HEK293 (cell line): ENCODE results near the gene CEP120.
"Not testable (repeated sequence)": the region's sequence is repeated elsewhere in the genome, so short reads cannot be mapped to it uniquely, and the experiment has no call there.

ENCODE experiments used
- CTCF ChIA-PET: fragments of 350-600 bp; formaldehyde crosslinking; extraction: SDS; loops from one replicate; lab custom pipeline; 2021; ENCODE audit warnings: antibody characterized with exemption; lab: Yijun Ruan, JAX
- POLR2A ChIA-PET: fragments of 300-600 bp; formaldehyde crosslinking; extraction: SDS; loops from one replicate; lab custom pipeline; 2020; ENCODE audit warnings: antibody characterized with exemption, inconsistent platforms; lab: Yijun Ruan, JAX
- H3K27ac ChIP-seq: fragments of 200-500 bp; sonication (Bioruptor generic); 2 replicates; pipeline ENCODE4 v1.5.1; 2014; ENCODE audit warnings: low read depth, low read length, control low read depth, inconsistent platforms; ENCODE audit errors: extremely low read depth
- H3K36me3 ChIP-seq, 2 experiments: fragments of 200-500 bp in 1 of 2; sonication (Bioruptor generic) in 1 of 2; 1 replicate in 1 of 2; 2 replicates in 1 of 2; pipeline ENCODE4 v1.5.1; 2014 to 2017; ENCODE audit warnings: inconsistent platforms in 2 of 2, low read length in 2 of 2; ENCODE audit not compliant: control insufficient read depth in 2 of 2, insufficient read depth in 1 of 2
- H3K4me1 ChIP-seq: fragments of 200-500 bp; sonication (Bioruptor generic); 2 replicates; pipeline ENCODE4 v1.5.1; 2014; ENCODE audit warnings: mild to moderate bottlenecking, low read length, inconsistent platforms; ENCODE audit not compliant: control insufficient read depth, insufficient read depth
- H3K4me3 ChIP-seq: 2 replicates; pipeline ENCODE4 v1.5.1; 2011; ENCODE audit warnings: low read depth, mild to moderate bottlenecking, control low read depth, low read length, moderate library complexity
- H3K9me3 ChIP-seq: fragments of 200-500 bp; sonication (Bioruptor generic); 2 replicates; pipeline ENCODE4 v1.5.1; 2014; ENCODE audit warnings: low read depth, low read length, inconsistent platforms; ENCODE audit not compliant: control insufficient read depth, insufficient read depth
- ATF2 ChIP-seq: fragments of 450-650 bp; formaldehyde crosslinking; IDR thresholded peaks from 2 replicates; pipeline ENCODE4 v1.5.1; 2016; ENCODE audit warnings: missing biosample characterization, missing genetic modification characterization, low read depth
- BCL11B ChIP-seq: fragments of 450-650 bp; formaldehyde crosslinking; IDR thresholded peaks from 2 replicates; pipeline ENCODE4 v1.5.1; 2016; ENCODE audit warnings: low read depth, missing biosample characterization, missing genetic modification characterization
- KLF1 ChIP-seq: fragments of 450-650 bp; formaldehyde crosslinking; IDR thresholded peaks from 2 replicates; pipeline ENCODE4 v1.5.1; 2016; ENCODE audit warnings: missing biosample characterization, missing genetic modification characterization
- PRDM1 ChIP-seq: fragments of 450-650 bp; formaldehyde crosslinking; IDR thresholded peaks from 2 replicates; pipeline ENCODE4; 2016; ENCODE audit warnings: missing biosample characterization, missing genetic modification characterization
- PRDM10 ChIP-seq: fragments of 450-650 bp; formaldehyde crosslinking; IDR thresholded peaks from 2 replicates; pipeline ENCODE4 v1.5.1; 2016; ENCODE audit warnings: missing biosample characterization, missing genetic modification characterization
- SCRT2 ChIP-seq: fragments of 450-650 bp; formaldehyde crosslinking; IDR thresholded peaks from 2 replicates; pipeline ENCODE4 v1.5.1; 2016; ENCODE audit warnings: missing biosample characterization, missing genetic modification characterization
- TRIM28 ChIP-seq: IDR thresholded peaks from 2 replicates; pipeline ENCODE4 v1.6.1; 2011; ENCODE audit warnings: low read length, control low read depth, borderline replicate concordance
- ZFHX2 ChIP-seq: fragments of 450-650 bp; formaldehyde crosslinking; conservative IDR thresholded peaks from 2 replicates; pipeline ENCODE4 v1.5.1; 2016; ENCODE audit warnings: missing biosample characterization, missing genetic modification characterization
- ZNF138 ChIP-seq: fragments of 450-650 bp; formaldehyde crosslinking; IDR thresholded peaks from 2 replicates; pipeline ENCODE4 v1.5.1; 2016; ENCODE audit warnings: missing biosample characterization, missing genetic modification characterization, borderline replicate concordance
- ZNF214 ChIP-seq: fragments of 450-650 bp; formaldehyde crosslinking; IDR thresholded peaks from 2 replicates; pipeline ENCODE4 v1.5.1; 2017; ENCODE audit warnings: missing biosample characterization, mild to moderate bottlenecking, missing genetic modification characterization, borderline replicate concordance
- ZNF280C ChIP-seq: fragments of 450-650 bp; formaldehyde crosslinking; IDR thresholded peaks from 2 replicates; pipeline ENCODE4 v1.5.1; 2016; ENCODE audit warnings: missing biosample characterization, missing genetic modification characterization
- ZNF585B ChIP-seq: fragments of 450-650 bp; formaldehyde crosslinking; IDR thresholded peaks from 2 replicates; pipeline ENCODE4 v1.5.1; 2016; ENCODE audit warnings: missing biosample characterization, missing genetic modification characterization
- ZNF600 ChIP-seq: fragments of 450-650 bp; formaldehyde crosslinking; IDR thresholded peaks from 2 replicates; pipeline ENCODE4 v1.5.1; 2016; ENCODE audit warnings: missing biosample characterization, missing genetic modification characterization
- ZNF623 ChIP-seq: fragments of 450-650 bp; formaldehyde crosslinking; IDR thresholded peaks from 2 replicates; pipeline ENCODE4 v1.5.1; 2016; ENCODE audit warnings: missing biosample characterization, missing genetic modification characterization
- ZNF660 ChIP-seq: fragments of 450-650 bp; IDR thresholded peaks from 2 replicates; pipeline ENCODE4 v1.5.1; 2018; ENCODE audit warnings: missing biosample characterization, mild to moderate bottlenecking, missing genetic modification characterization
- ZNF670 ChIP-seq: fragments of 450-650 bp; formaldehyde crosslinking; IDR thresholded peaks from 2 replicates; pipeline ENCODE4 v1.5.1; 2016; ENCODE audit warnings: missing biosample characterization, missing genetic modification characterization, low read depth
- ZSCAN16 ChIP-seq: fragments of 450-650 bp; formaldehyde crosslinking; IDR thresholded peaks from 2 replicates; pipeline ENCODE4 v1.5.1; 2016; ENCODE audit warnings: missing biosample characterization, missing genetic modification characterization

Gene CEP120

GRCh38 chr5:123436201-123436600 lies 13.0 kb upstream of the CEP120 start (continued):
- no peak for TF ChIP-seq ZNF670
- no peak for TF ChIP-seq ZNF660 (tag by site-specific recombination)
- no peak for TF ChIP-seq ZSCAN16 (tag by site-specific recombination)
- no peak for TF ChIP-seq ZFHX2 (tag by site-specific recombination)
- TF ChIP-seq ZNF280C (tag by site-specific recombination), result no peak
- no peak for TF ChIP-seq SCRT2 (tag by site-specific recombination)
- no peak for TF ChIP-seq ZNF600 (tag by site-specific recombination)

- Histone ChIP-seq H3K36me3 (no peaks in the 10 kb centered on the region), H3K27ac (no peak overlapping the region), H3K4me3 (no peak overlapping the region), H3K9me3 (no peaks in the 10 kb centered on the region), H3K4me1 (peaks cover 6% of the 10 kb centered on the region)
- TF ChIP-seq ZNF214 (no peak), PRDM1 (tag by site-specific recombination) (0 out of 2 replicates have a peak, but pooled peaks have one; percentile 13), PRDM10 (tag by site-specific recombination) (peak; percentile 79)
- ChIA-PET POLR2A (no interaction called here), CTCF (interaction anchor here (1.0 kb wide), 1 partner anchor 12 kb away, joined by 3 read pairs; the partner anchor contains the start of gene CEP120)
Measured at GRCh38 chr5:123434796-123435195, 11.6 kb upstream of the CEP120 start.

- Histone ChIP-seq H3K27ac (no peak overlapping the region), H3K4me1 (peaks cover 5% of the 10 kb centered on the region), H3K9me3 (no peaks in the 10 kb centered on the region), H3K4me3 (no peak overlapping the region), H3K36me3 (no peaks in the 10 kb centered on the region)
- ChIA-PET CTCF (interaction anchor here (0.6 to 1.6 kb wide), 3 partner anchors 10 to 535 kb away, joined by 3 to 6 read pairs (median 4); partner anchors contain the start of gene CEP120), POLR2A (no interaction called here)
- TF ChIP-seq ATF2 (tag by site-specific recombination) (no peak), KLF1 (tag by site-specific recombination) (no peak), ZNF585B (tag by site-specific recombination) (no peak), BCL11B (no peak), ZNF138 (tag by site-specific recombination) (no peak), TRIM28 (no peak), ZNF623 (tag by site-specific recombination) (no peak)
Measured at GRCh38 chr5:123433596-123433995, 10.4 kb upstream of the CEP120 start.

- H3K4me3 ChIP-seq, H3K4me1 ChIP-seq, H3K9me3 ChIP-seq, H3K36me3 ChIP-seq, H3K27ac ChIP-seq, CTCF ChIA-PET, POLR2A ChIA-PET: not testable (repeated sequence)
Measured at GRCh38 chr5:123430441-123430840, 7.2 kb upstream of the CEP120 start.
